Stimulated activated CD4-positive, alpha-beta T cell treated with anti-CD3 and anti-CD28 coated beads, Interleukin-2, amount 100 ng/mL, for 24 hours (primary cell): ENCODE data around the gene ADCY1.
A peak's percentile ranks its signal among the peaks of the same experiment; 100 is the strongest.
"Not testable (repeated sequence)": the region's sequence is repeated elsewhere in the genome, so short reads cannot be mapped to it uniquely, and the experiment has no call there.

ENCODE experiments used
- DNase-seq, 2 donors: peaks; one replicate each; pipeline ENCODE4 v3.0.0-alpha.2; 2020

Gene ADCY1

GRCh38 chr7:45573661-45574415 lies at the start of gene ADCY1:
TSS of gene ADCY1 (plus strand) at chr7:45574368. CDS start at chr7:45574544, 176 bp downstream.
- DNase-seq = peak in 1 of 2 donors; percentile 51

GRCh38 chr7:45524445-45524844 lies 49.7 kb upstream of the ADCY1 start:
- DNase-seq = no peak

- no peak for DNase-seq
These were observed 49.1 kb upstream of the ADCY1 start for GRCh38 chr7:45525057-45525456.

- no peak for DNase-seq
These were observed 30.7 kb upstream of the ADCY1 start for GRCh38 chr7:45543473-45543872.

DNA sequence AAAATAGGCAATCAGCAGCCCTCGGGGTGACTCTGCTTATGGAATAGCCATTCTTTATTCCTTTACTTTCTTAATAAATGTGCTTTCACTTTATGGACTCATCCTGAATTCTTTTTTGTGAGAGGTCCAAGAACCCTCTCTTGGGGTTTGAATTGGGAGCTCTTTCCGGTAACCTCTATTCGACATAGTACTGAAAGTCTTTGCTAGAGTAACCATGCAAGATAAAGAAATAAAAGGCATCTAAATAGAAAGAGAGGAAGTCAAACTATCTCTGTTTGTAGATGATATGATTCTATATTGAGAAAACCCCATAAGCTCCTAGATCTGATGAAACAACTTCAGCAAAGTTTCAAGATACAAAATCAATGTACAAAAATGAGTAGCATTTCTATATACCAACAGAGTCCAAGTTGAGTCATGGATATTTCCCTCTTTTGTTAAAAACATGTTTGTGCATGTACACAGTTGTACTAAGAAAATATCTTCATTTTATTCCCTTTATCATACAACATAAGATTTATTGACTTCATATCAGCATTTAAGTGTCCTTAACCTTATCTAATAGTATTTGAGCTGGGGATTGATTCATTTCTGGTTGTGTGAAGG lies 29.0 kb upstream of the ADCY1 start:
- not testable (repeated sequence) for DNase-seq

DNA sequence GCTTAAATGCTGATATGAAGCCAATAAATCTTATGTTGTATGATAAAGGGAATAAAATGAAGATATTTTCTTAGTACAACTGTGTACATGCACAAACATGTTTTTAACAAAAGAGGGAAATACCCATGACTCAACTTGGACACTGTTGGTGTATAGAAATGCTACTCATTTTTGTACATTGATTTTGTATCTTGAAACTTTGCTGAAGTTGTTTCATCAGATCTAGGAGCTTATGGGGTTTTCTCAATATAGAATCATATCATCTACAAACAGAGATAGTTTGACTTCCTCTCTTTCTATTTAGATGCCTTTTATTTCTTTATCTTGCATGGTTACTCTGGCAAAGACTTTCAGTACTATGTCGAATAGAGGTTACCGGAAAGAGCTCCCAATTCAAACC lies 25.3 kb upstream of the ADCY1 start:
- not testable (repeated sequence) for DNase-seq

GRCh38 chr7:45563401-45563800 lies 10.8 kb upstream of the ADCY1 start:
- DNase-seq = no peak

GRCh38 chr7:45563941-45564461 lies 10.2 kb upstream of the ADCY1 start:
- no peak for DNase-seq

DNA sequence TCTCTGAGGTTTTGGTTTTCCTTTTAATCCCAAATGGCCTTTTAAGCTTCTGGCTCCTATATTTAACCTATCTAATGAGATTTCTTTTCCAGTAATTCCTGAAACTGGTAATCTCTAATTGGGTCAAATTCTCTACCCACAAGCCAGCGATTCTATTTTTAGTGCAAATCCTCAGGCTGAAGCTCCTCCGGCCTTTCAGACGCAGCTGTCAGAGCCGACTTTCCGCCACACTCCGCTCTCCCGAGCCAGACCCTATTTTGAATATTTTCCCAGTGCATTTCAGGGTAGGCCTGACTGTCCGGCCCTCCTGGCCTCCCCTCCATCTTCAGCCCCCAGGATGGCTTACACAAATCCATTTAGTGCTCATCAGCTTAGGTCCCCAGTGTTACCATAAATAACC lies 9.7 kb upstream of the ADCY1 start:
- no peak for DNase-seq

DNA sequence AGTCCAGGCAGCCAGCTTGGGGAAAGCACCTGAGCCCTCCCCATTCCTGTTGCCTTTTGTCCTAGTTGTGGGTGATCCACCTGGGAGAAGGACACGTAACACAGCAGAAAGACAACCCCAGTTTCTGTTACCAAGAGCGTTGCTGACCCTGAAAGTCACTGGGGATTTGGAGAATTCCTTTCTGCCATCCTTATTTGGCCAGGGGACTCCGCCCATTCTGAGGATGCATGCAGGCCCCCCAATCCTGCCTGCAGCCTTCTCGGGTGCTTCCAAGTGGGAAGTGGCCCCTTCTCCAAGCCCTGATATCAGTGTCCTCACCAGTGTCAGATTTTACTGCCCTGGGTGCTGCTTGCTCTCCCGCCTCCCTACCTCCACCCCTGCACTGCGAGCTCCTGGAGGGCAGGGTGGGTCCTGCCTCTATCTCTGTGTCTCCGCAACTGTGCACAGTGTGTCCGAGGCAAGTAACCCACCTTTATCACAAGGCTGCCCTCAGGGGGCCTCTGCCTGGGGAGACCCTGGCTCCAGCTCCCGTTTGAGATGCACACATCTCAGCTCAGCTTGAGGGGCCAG lies 9.2 kb upstream of the ADCY1 start:
- DNase-seq = no peak

- no peak for DNase-seq
These were observed 7.8 kb upstream of the ADCY1 start for GRCh38 chr7:45566386-45566785.

GRCh38 chr7:45566961-45567360 lies 7.2 kb upstream of the ADCY1 start:
- no peak for DNase-seq

GRCh38 chr7:45567713-45568112 lies 6.5 kb upstream of the ADCY1 start:
- DNase-seq = no peak

- DNase-seq = no peak
These were observed 5.5 kb upstream of the ADCY1 start for GRCh38 chr7:45568536-45569289.

GRCh38 chr7:45569290-45569685 lies 4.9 kb upstream of the ADCY1 start:
- no peak for DNase-seq

GRCh38 chr7:45570797-45571196 lies 3.4 kb upstream of the ADCY1 start:
- no peak for DNase-seq

GRCh38 chr7:45573204-45573603 lies 964 bp upstream of the ADCY1 start:
- DNase-seq = no peak

- DNase-seq = no peak
These were observed 174 bp downstream of the ADCY1 start for GRCh38 chr7:45574416-45574668.

- peak in 1 of 2 donors; percentile 15 for DNase-seq
These were observed 717 bp downstream of the ADCY1 start for GRCh38 chr7:45574669-45575500.

DNA sequence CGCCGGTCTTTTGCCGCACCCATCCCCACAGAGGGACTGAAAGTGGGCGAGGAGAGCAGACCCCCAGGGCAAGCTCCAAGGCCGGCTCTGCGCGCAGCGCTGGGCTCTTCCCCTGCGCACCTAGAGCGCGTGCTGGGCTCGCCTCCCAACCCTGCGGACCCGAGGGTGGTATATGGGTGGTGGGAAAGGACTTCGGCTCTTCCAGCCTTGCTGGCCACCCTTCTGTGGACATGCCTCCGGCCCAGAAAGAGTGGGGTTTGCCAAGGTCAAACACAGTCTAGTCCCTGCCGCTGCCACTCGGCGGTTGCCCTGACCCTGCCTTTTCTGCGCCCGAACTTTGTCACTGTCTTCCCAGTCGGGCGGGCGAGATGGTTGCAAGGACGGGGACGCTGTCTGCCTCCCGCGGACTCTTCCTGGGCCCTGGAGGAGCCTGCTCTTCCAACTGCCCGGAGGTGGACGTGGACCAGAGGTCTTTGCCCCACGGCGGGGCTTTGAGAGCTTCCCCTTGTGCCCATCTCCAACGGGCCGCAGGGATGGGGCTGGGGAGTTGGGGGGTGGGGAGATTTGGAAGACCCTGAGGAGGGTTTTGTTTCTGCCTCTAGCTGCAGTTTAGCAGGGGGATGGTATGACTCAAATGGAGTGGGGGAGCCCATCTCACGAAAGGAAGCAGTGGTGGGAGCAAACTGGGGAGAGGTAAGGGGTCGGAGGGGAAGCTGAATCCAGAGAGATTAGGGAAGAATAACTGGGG lies 1.5 kb downstream of the ADCY1 start:
- no peak for DNase-seq

DNA sequence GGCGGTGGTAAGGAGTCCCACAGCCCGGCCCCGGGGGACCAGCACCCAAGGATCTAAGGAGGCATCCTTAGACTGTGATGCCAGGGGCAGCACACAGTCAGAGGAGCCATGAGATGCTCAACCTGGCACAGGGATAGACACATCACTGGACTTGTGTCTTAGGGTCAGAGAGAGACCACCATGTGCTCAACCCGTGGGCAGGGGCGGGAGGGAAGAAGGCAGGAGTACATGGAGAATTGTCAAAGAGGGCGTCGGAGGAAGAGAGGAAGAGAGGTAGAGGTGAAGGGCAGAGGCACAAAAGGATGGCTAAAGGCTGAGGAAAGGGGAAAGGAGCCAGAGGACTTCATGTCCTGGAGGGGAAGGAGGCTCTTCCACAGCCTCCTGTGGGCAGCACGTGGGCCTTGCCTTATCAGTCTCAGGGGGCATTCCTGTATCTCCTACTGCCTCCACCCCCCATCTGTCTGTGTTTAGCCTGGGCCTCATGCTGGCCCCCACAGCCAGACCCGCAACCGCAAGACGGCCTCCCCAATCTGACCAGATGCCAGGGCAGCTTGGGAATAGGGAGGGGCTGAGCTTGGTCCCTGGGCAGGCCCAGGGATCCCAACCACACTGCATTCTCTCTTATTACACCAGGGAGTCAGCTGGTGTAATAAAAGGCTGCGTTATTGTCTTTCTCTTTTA lies 2.2 kb downstream of the ADCY1 start:
- no peak for DNase-seq
